ENCODE measurements around the gene PLIN5. TPM values are rescaled to one million over a fixed set of nuclear protein-coding genes. Genes with fewer than 3 reads are reported as not detected.
"Not testable (repeated sequence)": the region's sequence is repeated elsewhere in the genome, so short reads cannot be mapped to it uniquely, and the experiment has no call there.

The PLIN5 gene
- total RNA-seq, 1 donor from 2014 or later: 0.27 TPM

DNA sequence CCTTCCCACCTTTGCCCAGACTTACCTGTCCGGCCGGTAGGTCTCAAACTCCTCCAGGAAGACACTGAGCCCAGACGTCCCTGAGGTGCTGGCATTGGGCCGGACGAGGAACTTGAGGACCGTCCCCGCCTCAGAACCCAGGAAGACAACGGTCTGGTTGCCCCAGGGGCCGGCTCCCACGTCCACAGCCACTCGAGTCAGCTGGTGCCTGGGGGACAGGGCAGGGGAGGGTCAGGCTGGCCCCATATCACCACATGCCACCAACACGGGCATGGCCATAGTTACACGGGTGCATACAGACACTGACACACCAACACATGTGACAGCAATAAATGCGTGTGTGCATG, 13.2 kb upstream of the PLIN5 start:
- DNase-seq (ENCODE audit: low spot score in 2 of 2, unreplicated experiment in 2 of 2): no peak
- Mint-ChIP-seq H3K27ac (no peak overlapping the region), H3K4me1 (no peaks in the 10 kb centered on the region), H3K4me3 (no peak overlapping the region), H3K9me3 (peaks cover 4% of the 10 kb centered on the region), H3K36me3 (peaks cover 7% of the 10 kb centered on the region), H3K27me3 (ENCODE audit: low read depth) (no peaks in the 10 kb centered on the region)
- TF ChIP-seq CTCF (IDR thresholded peaks at IDR 0.05; ENCODE audit: unreplicated experiment): no peak

GRCh38 chr19:4547303-4548237, 12.5 kb upstream of the PLIN5 start:
- Mint-ChIP-seq H3K4me3 (no peak overlapping the region), H3K4me1 (no peaks in the 10 kb centered on the region), H3K9me3 (no peaks in the 10 kb centered on the region), H3K27me3 (ENCODE audit: low read depth) (no peaks in the 10 kb centered on the region), H3K27ac (no peak overlapping the region), H3K36me3 (peaks cover 3% of the 10 kb centered on the region)
- no peak for TF ChIP-seq CTCF (IDR thresholded peaks at IDR 0.05; ENCODE audit: unreplicated experiment)
- no peak for DNase-seq (ENCODE audit: low spot score in 2 of 2, unreplicated experiment in 2 of 2)

GRCh38 chr19:4543842-4544647, 9.0 kb upstream of the PLIN5 start:
- no peak for TF ChIP-seq CTCF (IDR thresholded peaks at IDR 0.05; ENCODE audit: unreplicated experiment)
- no peak overlapping the region for H3K27ac Mint-ChIP-seq

DNA sequence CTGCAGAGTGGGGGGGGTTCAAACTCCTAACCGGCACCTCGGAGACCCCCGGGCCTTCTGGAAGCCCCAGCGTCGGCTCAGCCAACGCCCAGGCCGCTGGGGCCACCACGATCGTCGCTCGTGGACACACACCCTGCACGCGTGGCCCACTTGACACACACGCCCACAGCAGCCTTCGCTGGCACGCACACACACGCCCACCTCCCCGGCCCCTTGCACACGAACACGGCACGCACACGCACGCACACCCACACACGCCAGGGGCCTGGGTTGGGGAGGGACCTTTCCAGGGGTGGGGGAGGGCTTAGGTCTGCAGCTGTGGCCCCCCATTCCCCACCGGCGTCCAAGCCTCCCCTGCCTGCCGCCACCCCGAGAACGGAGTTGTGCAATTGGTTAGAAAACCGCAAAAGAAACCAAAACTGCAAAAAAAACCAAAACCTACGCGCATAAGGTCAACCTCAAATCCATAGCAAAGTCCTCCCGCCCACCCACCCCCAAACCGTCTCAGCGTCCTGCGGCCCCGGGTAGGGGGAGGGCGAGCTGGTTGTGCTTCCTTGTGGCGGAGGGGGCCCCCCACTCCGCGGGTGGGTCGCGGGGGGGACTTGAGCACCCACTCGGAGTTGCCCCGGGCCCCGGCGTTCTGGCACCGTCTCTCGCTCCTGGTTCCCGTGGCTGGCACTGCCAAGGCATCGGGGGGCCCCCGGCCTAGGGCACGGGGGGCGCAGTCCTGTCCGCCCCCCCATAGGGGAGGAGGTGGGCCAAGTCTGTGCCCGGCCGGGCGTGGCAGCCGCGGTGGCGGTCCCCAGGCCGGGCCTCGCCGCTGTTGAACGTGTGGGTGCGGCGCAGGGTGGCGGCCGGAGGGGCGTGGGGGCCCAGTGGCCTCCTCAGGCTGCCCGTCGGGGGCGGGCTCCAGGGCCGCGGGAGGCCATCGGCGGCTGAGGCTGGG, 8.1 kb upstream of the PLIN5 start:
- H3K36me3 Mint-ChIP-seq: no peaks in the 10 kb centered on the region
- no peak for DNase-seq (ENCODE audit: low spot score in 2 of 2, unreplicated experiment in 2 of 2)
- H3K27me3 Mint-ChIP-seq (ENCODE audit: low read depth): no peaks in the 10 kb centered on the region
- H3K4me3 Mint-ChIP-seq: no peak overlapping the region
- no peaks in the 10 kb centered on the region for H3K4me1 Mint-ChIP-seq
- no peak overlapping the region for H3K27ac Mint-ChIP-seq
- no peak for TF ChIP-seq CTCF (IDR thresholded peaks at IDR 0.05; ENCODE audit: unreplicated experiment)
- no peaks in the 10 kb centered on the region for H3K9me3 Mint-ChIP-seq

More at GRCh38 chr19:4543842-4544647, 9.0 kb upstream of the PLIN5 start:
- H3K4me1 Mint-ChIP-seq: no peaks in the 10 kb centered on the region
- no peaks in the 10 kb centered on the region for H3K36me3 Mint-ChIP-seq
- no peaks in the 10 kb centered on the region for H3K9me3 Mint-ChIP-seq
- H3K4me3 Mint-ChIP-seq: no peak overlapping the region
- no peaks in the 10 kb centered on the region for H3K27me3 Mint-ChIP-seq (ENCODE audit: low read depth)
- DNase-seq (ENCODE audit: low spot score in 2 of 2, unreplicated experiment in 2 of 2): no peak

DNA sequence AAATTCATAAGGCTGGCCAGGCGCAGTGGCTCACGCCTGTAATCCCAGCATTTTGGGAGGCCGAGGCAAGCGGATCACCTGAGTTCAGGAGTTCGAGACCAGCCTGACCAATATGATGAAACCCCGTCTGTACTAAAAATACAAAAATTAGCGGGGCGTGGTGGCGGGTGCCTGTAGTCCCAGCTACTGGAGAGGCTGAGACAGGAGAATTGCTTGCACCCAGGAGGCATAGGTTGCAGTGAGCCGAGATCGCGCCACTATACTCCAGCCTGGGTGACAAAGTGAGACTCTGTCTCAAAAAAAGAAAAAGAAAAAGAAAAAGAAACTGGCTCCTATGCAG, 6.8 kb upstream of the PLIN5 start:
- H3K27me3 Mint-ChIP-seq (ENCODE audit: low read depth); H3K9me3 Mint-ChIP-seq; H3K4me1 Mint-ChIP-seq; DNase-seq (ENCODE audit: low spot score in 2 of 2, unreplicated experiment in 2 of 2); H3K27ac Mint-ChIP-seq; H3K4me3 Mint-ChIP-seq; H3K36me3 Mint-ChIP-seq: not testable (repeated sequence)
